OCI-LY3 (cell line): ENCODE data around the gene GFER.

ENCODE experiments used
- EZH2phosphoT487 ChIP-seq: fragments of 200-600 bp; shearing (Covaris generic); IDR thresholded peaks from 2 replicates; pipeline ENCODE4 v1.6.1; 2018; ENCODE audit warnings: antibody characterized with exemption, mixed run types, low read depth
- TF ChIP-seq, protein P1 (sequence below): fragments of 200-600, 300-600 bp; sonication (generic); IDR thresholded peaks from 2 replicates; pipeline ENCODE4 v1.5.1; 2014; ENCODE audit warnings: antibody characterized with exemption, low read length, low read depth

DNA sequence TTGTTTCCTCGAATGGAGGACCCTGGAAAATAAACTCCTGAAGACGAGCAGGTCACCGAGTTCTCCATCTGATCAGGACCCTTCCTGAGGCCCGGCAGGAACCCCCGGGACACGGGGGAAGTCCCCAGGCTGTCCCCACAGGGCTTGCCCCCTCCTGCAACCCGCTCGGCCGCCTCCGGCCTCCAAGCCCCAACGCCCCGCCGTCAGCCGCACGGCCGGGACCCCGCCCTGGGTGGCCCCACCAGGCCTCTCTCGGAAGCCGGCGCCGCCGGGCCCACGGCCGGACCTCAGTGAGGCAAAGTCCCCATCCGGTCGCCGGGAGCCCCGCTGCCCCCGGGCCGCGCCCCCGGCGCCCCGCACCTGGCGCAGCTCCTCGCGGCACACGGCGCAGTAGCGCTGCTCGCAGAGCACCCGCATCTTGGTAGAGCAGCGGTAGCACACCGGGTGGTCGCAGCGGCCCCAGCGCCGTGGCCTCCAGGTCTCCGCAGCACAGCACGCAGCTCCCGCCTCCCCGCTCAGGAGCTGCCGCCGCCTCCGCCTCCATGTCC, 25.2 kb downstream of the GFER start:
- TF ChIP-seq, protein P1, sequence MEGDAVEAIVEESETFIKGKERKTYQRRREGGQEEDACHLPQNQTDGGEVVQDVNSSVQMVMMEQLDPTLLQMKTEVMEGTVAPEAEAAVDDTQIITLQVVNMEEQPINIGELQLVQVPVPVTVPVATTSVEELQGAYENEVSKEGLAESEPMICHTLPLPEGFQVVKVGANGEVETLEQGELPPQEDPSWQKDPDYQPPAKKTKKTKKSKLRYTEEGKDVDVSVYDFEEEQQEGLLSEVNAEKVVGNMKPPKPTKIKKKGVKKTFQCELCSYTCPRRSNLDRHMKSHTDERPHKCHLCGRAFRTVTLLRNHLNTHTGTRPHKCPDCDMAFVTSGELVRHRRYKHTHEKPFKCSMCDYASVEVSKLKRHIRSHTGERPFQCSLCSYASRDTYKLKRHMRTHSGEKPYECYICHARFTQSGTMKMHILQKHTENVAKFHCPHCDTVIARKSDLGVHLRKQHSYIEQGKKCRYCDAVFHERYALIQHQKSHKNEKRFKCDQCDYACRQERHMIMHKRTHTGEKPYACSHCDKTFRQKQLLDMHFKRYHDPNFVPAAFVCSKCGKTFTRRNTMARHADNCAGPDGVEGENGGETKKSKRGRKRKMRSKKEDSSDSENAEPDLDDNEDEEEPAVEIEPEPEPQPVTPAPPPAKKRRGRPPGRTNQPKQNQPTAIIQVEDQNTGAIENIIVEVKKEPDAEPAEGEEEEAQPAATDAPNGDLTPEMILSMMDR: no peak
- TF ChIP-seq EZH2phosphoT487: no peak
